Stimulated activated CD8-positive, alpha-beta memory T cell treated with anti-CD3 and anti-CD28 coated beads, Interleukin-7, amount 100 ng/mL, for 24 hours (primary cell): Measurements from ENCODE around the gene ATP2B3.

Experiments used
- DNase-seq: peaks from one replicate; pipeline ENCODE4 v3.0.0-alpha.2; 2020; ENCODE audit warnings: low read depth

ATP2B3 gene

DNA sequence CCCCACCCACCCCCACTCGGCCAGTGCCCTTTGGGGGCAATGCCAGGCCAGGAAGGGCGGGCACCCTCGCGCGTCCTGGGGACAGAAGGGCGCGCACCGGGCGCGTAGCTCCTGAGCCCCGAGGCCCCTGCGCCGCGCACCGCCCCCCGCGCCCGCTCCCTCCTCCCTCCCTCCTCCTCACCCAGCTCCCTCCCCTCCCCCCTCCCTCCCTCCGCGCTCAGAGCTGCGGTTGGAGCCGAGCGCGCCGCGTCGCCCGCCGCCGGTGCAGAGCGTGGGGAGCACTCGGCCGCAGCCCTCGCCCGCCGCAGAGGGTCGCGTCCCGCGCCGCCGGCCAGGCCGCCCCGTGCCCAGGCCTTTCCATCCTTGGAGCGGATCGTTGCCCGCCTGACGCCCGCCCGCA, at the start of gene ATP2B3:
Gene ATP2B3, plus strand, starts transcription at position 220 of the 400 bp plus-strand sequence. CDS start 18,606 bp downstream, outside the sequence.
- DNase-seq: no peak

DNA sequence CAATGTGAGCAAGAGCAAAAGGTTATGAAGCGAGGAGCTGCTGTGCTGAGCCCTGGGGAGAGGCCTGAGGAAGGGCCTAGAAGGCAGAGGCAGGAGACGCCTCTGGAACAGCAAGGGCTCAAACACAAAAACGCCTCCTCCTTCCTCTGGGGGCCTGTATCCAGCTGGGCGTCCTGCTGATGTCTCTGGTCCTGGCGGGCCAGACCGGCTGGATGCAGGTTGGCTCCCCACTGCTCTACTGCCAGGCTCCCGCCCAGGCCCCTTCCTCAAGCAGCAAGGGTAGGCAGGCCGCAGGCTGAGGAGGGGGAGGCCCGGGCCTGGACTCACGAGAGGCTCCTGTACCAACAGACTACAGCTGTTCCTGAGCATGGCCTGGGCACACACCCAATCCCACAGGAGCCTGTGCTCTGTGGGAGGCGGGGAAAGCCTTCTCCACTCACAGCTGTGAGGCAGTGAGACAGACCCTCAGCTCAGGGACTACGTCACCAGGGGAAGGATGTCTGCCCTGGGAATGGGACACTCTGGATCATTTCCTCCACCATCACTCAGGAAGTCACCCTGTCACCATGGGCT, 49.3 kb upstream of the ATP2B3 start:
- DNase-seq: no peak

DNA sequence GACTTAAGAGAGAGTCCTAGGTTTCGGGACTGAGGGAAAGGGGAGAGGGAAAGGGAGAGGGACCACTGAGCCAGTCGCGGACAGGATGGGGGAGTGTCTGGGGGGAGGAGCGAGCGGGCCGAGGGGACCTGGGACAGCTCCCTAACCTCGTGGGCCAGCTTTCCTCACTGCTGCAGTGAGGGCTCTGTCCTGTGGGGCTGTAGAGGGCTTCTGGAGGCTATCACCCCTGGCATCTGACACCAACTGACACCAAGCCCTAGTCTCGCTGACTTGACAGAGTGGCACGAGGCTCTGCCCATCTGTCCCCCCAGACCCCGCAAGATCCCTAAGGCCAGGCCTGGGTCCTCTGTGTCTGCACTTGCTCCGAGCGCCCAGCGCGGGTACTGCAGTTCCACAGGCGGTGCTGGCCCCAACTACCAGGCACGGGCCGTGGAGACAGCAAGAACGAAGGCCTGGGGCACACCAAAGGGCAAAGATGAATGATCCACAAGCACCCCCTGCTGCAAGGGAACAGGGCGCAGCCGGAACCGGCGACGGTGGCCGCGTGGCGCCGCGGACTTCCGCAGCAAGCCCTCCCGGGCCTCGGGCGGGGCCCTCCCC, 47.5 kb upstream of the ATP2B3 start:
- DNase-seq: no peak

DNA sequence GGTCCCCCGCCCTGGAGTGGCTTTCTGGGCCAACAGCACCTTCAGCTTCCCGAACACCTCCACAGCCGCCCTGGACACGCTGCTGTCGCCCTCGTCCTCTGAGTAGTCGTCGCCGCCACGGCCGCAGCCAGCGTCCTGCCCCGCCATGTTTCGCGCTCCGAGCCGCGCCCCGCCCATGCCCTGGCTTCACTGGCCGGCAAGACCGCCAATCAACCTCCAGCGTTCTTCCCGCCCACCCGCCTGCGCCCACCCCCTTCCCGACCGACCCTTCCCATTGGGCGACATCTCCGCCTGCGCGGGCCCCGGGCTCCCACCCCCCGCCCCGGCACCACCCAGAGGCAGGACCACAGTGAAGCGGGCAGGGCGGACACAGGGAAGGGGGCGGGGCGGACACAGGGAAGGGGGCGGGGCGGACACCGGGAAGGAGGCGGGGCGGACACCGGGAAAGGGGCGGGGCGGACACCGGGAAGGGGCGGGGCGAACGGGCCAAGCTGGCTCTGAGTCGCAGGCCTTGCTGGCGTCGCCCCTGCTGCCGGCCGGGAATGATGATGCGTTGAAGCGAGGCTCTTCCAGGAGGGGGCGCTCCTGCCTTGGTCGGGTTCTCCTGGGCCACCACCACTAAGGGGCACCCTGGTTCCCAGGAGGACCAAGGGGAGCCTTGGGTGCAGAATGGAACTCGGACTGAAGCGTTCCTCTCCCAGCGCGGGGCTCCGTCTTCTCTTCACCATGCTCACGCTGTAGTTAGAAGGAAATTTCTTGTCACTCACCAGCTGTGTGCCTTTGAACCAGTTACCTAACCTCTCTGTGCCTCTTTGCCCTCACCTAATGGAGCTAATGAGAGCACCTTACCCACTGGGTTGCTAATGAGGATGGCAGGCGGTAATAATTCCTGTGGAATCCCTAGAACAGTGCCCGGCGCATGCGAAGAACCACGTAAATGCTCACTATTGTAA, 46.8 kb upstream of the ATP2B3 start, which contains the start of gene HAUS7:
Gene HAUS7, minus strand, starts transcription at position 166 of the 953 bp plus-strand sequence. Its CDS starts 19 bp downstream, at position 147.
- DNase-seq: peak; percentile 64

DNA sequence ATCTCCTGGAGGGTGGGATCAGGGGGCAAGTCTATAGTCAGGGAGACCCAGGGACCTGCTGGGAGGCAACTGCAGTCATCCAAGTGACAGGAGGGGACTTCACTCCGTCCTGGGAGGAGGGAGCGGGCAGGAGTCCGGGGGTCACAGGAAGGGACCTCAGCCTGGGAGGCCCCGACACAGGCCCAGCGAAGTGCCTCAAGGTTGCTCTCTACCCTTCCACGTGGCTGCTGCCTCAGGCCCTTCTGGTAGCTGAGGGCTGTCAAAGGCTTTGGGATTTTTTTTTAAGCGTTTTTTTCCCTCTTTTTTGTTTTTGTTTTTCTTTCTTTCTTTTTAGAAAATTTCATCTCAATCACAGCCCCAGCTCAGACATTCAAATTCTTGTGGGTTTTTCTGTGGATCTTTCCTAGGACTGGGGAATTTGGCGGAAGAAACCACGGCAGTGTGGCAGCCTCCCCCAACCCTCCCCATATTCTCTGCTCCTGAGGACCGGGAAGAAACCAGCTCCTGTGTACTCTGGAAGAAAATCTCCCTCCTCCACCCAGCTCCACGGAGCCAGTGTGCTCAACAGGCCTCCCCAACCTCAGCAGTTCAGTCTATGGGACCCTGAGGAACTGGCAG, 45.7 kb upstream of the ATP2B3 start:
- no peak for DNase-seq

DNA sequence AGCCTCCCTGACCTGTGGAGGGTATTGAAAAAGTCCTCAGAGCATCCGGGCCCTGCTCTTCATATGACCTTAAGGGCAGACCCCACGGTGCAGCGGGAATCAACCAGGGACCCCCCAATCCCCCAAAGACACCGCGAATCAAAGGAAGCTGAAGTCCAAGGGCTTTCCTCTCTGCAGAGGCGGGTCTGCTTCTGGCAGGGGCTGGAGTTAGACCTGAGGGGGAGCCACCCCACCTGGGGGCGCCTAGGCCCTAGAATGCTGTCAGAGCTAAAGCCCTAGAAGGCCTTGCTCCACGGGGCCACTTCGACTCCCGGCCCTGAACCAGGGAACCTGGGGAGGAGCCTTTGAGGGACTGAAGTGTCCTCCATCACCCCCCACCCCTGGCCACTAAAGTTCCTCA, 44.3 kb upstream of the ATP2B3 start:
- no peak for DNase-seq

DNA sequence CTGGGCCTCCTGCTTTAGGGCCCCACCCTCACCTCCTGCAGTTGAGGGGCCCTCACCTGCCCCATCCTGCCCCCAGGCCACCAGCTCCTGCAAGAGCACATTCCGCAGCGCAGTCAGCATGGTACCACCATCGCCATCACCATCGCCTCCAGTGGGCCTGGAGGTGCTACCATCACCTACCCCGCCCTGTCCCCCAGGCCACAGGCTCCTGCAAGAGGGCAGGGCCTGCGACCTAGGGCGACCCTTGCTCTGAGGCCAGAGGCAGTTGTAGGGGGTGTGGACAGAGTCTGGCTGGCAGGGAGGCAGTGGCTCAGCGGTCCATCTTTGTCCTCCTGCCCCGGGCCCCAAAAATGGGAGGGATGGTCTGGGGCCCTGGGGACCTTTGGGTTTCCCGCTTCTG, 43.2 kb upstream of the ATP2B3 start:
- no peak for DNase-seq

DNA sequence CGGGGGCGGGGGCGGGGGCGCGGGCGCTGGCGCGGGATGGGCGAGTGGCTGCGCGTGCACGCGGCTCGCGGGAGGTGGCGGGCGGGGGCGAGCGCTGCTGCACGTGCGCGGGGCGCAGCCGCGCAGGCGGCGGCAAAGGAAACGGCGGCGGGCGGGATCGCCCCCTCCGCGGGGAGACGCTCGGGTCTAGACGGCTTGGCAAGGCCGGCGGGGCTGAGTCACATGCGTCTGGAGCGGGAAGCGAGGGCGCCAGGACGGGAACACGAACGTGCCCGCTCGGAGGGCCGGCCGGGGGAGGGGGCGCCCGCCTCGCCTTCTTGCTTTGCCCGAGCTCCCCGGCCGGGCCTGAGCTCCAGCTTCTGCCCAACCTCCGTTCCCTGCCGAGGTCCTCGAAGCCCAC, 42.7 kb upstream of the ATP2B3 start:
- no peak for DNase-seq

DNA sequence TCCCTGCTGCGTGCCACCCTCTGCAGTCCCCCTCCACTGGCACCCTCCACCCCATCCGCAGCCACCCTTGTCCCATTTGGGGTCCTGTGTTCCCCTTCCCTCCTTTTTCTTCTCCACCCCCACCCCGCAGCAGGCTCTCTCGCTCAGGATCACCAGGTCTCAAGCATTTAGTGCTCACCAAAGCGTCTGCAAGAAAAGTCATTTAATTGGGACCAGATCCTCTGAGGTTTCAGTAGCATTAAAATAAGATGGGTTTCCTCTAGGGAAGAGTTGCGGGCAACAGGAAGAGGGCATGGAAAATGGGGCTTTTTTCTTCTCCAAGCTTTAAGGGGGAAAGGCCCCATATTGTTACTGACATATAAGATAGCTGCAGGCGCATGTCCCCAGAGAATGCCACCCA, 42.2 kb upstream of the ATP2B3 start:
- DNase-seq: no peak

DNA sequence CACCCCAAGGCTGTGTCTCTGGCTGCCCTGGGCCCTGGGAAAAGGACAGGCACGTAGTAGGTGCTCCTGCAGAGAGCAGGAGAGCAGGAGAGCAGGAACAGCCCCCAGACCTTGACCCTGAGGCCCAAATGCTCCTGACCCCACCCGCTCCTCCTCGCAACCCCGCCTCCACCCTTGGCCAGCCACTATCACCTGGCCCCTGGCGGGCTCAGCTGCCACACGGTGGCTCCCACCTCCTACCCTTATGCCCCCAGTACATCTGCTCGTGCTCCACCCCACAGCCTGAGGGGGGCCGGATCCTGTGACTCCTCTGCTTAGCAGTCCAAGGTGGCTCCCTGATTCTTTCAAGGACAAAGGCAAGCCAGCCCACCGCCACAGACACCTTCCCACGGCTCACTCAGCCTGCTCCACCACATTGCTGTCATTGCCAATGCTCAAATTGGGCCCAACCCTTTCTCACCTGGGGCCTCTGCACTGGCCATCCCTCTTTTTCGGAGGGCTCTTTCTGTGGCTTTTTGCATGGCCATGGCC, 41.6 kb upstream of the ATP2B3 start:
- no peak for DNase-seq

DNA sequence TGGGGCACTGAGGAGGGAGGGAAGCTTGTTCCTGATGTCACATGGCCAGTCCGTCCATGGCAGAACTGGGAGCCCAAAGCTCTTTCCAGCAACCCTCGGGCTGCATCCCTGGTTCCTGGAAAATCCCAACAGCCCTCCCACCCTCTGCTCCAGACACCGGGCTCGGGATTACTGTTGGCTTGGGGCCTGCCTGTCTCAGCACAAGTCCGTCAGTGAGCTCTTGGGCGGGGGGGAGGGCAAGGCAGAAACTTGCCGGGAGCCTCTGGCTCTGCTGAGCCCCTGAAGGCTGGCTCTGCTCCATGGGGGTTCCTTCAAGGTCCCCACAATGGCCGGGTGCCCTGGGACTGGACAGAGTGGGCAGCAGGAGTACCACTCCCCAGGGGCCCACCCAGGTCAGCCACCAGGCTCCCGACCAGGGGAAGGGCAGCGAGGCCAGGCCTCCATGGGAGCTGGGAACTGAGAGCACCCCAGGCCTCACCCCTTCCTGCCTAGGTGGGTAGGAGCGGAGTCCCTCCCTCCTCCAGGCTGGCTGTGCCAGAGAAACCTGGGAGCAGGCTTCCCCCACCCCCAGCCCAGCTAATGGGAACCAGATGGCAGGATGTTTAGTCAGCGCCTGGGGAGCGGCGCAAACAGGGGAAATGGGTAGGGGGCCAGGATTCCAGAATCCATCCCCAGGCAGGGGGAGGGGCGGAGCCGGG, 40.6 kb upstream of the ATP2B3 start:
- no peak for DNase-seq

DNA sequence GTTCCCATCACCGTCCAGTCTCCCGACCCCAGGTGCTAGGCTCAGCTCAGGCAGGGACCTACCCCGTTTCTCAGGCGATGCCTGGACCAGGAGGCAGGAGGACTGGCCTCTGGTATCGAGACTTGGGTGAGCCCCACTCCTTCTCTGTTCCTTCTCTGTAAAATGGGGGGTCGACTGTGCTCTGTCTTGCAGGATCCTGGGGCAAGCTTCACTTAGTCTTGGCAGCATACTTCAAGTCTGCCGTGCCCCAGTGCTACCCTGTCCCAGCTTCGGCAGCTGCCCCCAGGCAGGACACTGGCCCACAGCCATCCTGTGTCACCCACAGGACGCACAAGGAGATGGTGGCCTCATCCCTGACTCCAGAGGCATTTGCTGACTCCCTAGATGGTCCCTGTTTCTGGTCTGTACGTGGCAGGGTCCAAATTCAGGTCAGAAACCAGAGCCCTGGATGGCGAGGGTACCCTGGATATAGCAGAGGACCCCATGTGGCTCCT, 40.0 kb upstream of the ATP2B3 start:
- no peak for DNase-seq

DNA sequence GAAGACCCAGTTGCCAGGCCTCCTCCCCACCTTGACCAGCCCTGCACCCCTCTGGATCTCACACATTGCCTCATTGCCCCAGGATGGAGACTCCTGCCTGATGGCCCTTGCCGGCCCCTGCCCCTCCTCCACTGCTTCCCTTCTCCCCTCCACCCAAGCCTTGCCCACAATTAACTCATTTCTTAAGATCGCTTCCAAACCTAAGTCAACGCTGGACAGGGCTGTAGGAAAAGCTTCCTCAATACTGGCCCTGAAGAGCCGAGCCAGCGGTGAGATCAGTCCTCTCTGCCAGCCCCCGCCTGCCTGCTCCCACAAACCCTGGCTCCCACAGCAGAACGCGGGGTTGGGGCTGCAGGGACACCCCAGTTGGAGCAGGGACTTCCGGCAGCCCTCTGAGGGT, 39.5 kb upstream of the ATP2B3 start:
- no peak for DNase-seq

DNA sequence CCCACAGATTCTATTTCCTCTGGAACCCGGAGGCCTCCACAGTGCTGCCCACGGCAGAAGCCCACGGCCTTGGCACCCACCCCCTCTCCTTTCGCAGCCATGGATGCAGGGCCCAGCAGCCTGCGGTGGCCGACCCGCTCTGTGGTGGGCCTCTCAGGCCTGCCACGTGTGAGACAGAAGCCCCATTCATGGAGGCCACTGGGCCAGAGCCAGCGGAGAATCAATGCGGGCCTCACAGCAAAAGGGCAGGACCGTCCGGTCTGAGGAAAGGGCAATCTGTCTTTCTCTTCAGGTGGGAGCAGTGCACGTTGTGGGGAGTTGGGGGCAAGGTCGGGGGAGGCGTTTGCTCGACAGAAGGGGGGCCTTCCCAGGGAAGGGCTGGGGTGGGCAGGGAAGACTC, 38.7 kb upstream of the ATP2B3 start:
- no peak for DNase-seq

DNA sequence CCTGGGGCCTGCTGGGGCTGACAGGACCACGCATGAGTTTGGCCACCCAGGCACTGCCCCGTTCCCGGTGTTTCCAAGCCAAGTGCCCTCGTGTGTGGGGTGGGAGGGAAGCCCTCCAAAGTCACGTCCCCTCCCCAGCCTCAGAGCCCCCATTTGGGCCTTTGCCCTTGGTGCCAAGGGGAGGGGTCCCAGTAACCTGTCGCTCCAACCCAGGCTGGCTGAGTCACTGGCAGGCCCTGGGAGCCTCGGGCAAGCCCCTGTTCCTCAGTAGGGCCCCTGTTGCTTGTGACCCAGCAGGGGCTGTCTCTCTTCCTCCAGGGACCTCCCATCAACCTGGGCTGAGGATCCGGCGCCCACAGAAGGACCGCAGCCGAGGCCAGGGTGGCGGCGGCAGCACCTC, 36.4 kb upstream of the ATP2B3 start:
- DNase-seq: no peak

DNA sequence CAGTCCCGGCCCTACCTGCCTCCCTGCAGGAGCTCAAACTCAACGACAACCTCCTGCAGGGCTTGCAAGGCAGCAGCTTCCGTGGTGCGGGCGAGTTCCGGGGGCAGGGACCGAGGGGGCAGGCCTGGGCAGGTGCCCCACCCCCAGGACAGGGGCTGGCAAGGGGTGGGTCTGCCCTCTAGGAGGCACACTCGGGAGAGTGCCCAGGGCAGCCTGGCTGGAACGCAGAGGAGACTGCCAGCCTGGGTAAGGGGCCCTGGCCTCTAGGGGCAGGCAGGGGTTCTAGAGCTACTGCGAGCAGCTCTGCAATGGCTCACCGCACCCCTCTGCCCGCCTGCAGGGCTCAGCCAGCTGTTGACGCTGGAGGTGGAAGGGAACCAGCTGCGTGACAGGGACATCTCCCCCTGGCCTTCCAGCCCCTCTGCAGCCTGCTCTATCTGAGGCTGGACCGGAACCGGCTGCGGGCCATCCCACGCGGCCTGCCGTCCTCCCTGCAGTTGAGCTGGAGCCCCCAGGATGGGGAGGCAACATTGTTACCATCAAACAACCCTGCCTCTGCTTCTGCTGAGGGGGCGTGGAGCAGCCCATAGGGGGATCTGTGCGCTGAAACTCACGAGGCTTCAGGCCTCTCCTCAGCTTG, 34.9 kb upstream of the ATP2B3 start:
- DNase-seq: no peak

DNA sequence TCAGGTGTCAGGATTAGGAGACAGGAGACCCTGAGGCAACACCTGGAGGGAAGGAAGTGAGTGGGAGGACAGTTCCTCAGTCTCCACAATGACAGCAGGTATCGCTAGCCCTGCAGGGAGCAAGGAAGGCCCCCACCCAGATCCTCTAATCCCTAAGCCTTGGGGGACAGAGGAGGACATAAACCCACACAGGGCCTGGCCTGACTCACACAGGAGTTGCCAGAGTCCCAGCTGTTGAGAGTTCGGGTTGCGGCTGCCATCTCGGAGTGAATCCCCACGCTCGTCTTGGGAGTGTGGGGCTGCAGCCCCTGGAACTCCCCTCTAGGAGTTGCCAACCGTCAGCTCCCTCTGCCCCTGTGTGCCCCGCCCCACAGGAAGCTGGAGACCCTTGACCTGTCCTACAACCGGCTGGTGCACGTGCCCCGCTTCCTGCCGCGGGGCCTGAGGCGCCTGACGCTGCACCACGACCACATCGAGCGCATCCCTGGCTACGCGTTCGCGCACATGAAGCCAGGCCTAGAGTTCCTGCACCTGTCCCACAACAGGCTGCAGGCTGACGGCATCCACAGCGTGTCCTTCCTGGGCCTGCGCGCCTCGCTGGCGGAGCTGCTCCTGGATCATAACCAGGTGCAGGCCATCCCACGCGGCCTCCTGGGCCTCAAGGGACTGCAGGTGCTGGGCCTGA, 31.9 kb upstream of the ATP2B3 start:
- no peak for DNase-seq

DNA sequence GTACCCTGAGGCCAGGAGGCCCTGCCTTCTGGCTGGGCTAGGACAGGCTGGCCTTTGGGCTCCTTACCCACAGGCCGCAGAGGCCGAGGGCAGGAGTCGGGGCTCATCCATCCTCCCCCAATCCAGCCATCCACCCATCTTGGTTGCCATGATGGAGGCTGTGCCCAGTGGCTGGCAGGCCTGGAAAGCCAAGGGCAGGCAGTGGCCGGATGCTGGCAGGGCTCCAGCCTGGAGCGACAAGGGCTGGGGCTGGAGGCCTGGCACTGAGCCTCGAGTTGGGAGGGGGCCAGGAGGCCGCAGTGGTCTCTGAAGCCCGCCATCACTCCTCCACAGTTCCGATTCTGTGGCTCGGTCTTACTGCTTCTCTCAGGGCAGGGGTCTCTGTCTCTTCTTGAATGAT, 31.3 kb upstream of the ATP2B3 start:
- no peak for DNase-seq

DNA sequence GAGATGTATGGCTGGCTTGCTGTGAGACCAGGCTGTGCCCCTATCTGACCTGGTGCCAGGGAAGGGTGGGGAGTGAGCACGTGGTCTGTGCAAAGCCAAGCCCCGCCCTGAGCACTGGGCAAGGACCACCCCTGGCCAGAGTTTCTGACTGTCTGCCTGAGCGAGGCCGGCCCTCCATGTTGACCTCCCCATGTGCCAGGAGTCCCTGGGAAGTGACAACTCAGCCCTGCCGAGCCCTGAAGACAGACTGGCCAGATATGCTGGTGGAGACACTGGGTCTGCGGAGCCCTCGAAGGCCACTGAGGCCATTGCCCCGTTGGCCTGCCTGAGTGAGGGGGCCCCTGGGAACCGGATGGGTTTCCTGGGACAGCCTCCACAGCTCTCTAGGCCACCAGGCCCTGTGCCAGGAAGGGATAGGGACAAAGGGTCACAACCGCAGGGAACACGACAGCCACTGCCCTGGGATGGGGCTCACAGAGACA, 29.8 kb upstream of the ATP2B3 start:
- no peak for DNase-seq

DNA sequence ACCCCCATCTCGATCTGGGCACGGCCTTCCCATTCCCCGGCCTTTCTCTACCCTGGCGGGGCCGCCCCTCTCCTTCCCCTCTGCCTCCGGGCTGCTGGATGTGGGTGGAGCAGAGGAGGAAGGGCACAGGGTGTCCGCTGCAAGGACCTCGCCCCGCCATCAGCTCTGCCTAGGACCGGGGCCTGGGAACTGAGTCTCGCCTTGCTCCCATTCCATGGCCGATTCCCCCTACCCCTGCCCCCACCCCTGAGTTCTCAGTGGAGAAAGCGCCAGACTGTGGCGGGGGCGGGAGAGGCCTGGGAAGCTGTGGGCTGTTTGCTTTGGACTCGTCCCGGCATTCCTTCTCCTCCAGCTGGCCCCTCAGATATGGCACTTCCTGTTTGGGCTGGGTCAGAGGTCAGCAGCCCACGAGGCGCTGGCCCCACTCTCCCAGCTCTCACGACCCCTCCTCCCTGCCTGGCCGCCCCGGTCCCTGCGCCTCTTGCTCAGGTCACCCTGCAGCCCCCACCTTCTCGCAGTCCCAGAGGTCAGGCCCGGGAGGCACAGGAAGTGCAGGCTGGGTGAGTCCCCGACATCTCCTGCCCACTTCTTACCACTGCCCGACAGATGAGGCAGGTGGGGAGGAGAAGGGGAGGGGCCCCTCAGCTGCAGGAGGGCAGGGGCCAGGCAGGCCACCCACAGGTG, 29.1 kb upstream of the ATP2B3 start:
- DNase-seq: no peak
